Uterus (tissue), 2 donors: ENCODE results near the gene STOML1.

Experiments used
- POLR2A ChIP-seq, 2 donors: fragments of 450-650 bp; IDR thresholded peaks; one replicate each; pipeline ENCODE4 v1.6.1; 2016; ENCODE audit warnings: antibody characterized with exemption in 2 of 2, mild to moderate bottlenecking in 1 of 2, moderate library complexity in 1 of 2
- TF ChIP-seq, protein P1 (sequence below), 4 experiments: fragments of 200-600 bp in 2 of 4; fragments of 450-650 bp in 2 of 4; sonication (generic) in 2 of 4; IDR thresholded peaks; one replicate each; pipeline ENCODE4 v1.5.1; 2016 to 2019; ENCODE audit warnings: antibody characterized with exemption in 4 of 4, mild to moderate bottlenecking in 2 of 4, moderate library complexity in 1 of 4

GRCh38 chr15:74025436-74025835, 33.3 kb upstream of the STOML1 start:
- TF ChIP-seq, protein P1, sequence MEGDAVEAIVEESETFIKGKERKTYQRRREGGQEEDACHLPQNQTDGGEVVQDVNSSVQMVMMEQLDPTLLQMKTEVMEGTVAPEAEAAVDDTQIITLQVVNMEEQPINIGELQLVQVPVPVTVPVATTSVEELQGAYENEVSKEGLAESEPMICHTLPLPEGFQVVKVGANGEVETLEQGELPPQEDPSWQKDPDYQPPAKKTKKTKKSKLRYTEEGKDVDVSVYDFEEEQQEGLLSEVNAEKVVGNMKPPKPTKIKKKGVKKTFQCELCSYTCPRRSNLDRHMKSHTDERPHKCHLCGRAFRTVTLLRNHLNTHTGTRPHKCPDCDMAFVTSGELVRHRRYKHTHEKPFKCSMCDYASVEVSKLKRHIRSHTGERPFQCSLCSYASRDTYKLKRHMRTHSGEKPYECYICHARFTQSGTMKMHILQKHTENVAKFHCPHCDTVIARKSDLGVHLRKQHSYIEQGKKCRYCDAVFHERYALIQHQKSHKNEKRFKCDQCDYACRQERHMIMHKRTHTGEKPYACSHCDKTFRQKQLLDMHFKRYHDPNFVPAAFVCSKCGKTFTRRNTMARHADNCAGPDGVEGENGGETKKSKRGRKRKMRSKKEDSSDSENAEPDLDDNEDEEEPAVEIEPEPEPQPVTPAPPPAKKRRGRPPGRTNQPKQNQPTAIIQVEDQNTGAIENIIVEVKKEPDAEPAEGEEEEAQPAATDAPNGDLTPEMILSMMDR (IDR thresholded peaks at IDR 0.05), result no peak
- no peak for TF ChIP-seq POLR2A (IDR thresholded peaks at IDR 0.05)
